ENCODE data around the gene DDIT3.
"Not testable (repeated sequence)": the region's sequence is repeated elsewhere in the genome, so short reads cannot be mapped to it uniquely, and the experiment has no call there.

DNA sequence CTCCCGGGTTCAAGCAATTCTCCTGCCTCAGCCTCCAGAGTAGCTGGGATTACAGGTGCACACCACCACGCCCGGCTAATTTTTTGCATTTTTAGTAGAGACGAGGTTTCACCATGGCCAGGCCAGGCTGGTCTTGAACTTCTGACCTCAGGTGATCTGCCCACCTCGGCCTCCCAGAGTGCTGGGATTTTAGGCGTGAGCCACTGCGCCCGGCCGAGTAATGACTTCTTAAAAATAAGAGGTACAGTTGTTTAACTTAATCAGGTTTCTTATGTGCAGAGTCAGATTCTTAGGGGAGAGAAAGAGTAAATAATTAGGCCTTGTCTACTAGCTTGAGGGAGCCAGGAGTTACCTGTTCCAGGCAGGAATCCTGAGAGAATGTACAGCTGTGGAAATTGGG is 6.1 kb downstream of the DDIT3 start:
- not testable (repeated sequence) for TF ChIP-seq JUN (IDR thresholded peaks at IDR 0.05; ENCODE audit: low read depth, low read length); CTCF (IDR thresholded peaks at IDR 0.05; ENCODE audit: control extremely low read depth in 1 of 3, insufficient read depth in 1 of 3, low read depth in 1 of 3, low read length in 3 of 3); ATF3 (IDR thresholded peaks at IDR 0.05; ENCODE audit: insufficient read depth, low read depth, low read length); EZH2 (IDR thresholded peaks at IDR 0.05; ENCODE audit: low read depth, low read length, severe bottlenecking); GABPA (IDR thresholded peaks at IDR 0.05; ENCODE audit: borderline replicate concordance, insufficient read depth, low read length); TBP (IDR thresholded peaks at IDR 0.05; ENCODE audit: low read depth, low read length); USF2 (IDR thresholded peaks at IDR 0.05; ENCODE audit: low read length); HDAC6 (IDR thresholded peaks at IDR 0.05; ENCODE audit: low read depth, low read length); RAD21 (IDR thresholded peaks at IDR 0.05 in 1 of 2, conservative IDR thresholded peaks at IDR 0.05 in 1 of 2; ENCODE audit: low read depth in 2 of 2, low read length in 2 of 2)

Measured in H1 (cell line).